KOPT-K1 (cell line): ENCODE measurements around the gene CD300C.
"Not testable (repeated sequence)": the region's sequence is repeated elsewhere in the genome, so short reads cannot be mapped to it uniquely, and the experiment has no call there.

Experiments used
- H3K27ac ChIP-seq: fragments of 200-600 bp; sonication (generic); 2 replicates; pipeline ENCODE4 v1.5.1; 2016; ENCODE audit warnings: antibody characterized with exemption, mild to moderate bottlenecking, low read depth, low read length; ENCODE audit not compliant: poor library complexity, severe bottlenecking
- H3K36me3 ChIP-seq: fragments of 200-600 bp; sonication (generic); 2 replicates; pipeline ENCODE4 v1.5.1; 2017; ENCODE audit warnings: antibody characterized with exemption, mild to moderate bottlenecking, low read length, moderate library complexity; ENCODE audit not compliant: insufficient read depth
- H3K9me3 ChIP-seq: fragments of 200-600 bp; sonication (generic); 2 replicates; pipeline ENCODE4 v1.5.1; 2017; ENCODE audit warnings: antibody characterized with exemption, low read length, mild to moderate bottlenecking; ENCODE audit not compliant: insufficient read depth, poor library complexity, severe bottlenecking

The CD300C gene

DNA sequence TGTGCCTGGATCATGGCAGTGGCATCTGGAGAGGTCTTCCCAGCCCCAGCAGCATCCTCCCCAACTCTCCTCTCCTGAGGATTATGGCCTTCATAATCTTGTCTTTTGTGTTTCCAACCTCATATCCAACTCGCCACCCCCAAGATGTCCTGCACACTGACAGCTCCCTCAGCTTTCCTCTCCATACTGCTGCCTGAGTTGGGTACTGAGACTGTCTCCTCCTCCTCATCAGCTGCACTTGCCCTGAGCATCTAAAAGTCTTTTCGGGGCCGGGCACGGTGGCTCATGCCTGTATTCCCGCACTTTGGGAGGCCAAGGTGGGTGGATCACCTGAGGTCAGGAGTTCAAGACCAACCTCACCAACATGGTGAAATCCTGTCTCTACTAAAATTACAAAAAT is 16.7 kb downstream of the CD300C start:
- H3K9me3 ChIP-seq: no peaks in the 10 kb centered on the region

DNA sequence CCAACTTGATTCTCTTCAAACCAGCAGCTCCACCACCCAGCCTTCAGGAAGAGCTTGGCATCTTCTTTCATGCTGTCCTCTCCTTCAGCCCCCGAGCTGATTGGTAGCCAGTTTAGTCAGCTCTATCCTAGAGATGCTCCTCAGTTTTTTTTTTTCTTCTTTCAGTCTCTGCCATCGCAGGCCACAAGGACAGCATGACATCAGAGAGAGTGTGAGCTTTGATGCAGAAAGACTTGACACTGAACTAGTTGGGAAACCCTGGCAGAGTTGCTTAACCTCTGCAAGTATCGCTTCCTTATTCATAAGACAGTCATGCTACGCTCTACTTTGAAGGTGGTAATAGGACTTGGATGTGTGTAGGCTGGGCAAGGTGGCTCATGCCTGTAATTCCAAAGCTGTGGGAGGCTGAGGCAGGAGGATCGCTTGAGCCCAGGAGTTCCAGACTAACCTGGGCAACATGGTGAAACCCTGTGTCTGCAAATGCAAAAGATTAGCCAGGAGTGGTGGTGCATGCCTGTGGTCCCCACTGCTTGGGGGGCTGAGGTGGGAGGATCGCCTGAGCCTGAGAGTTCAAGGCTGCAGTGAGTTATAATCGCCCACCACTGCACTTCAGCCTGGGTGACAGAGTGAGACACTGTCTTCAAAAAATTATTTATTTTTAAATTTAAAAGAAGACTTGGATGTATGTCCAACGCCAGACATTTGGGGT is 17.3 kb downstream of the CD300C start:
- no peaks in the 10 kb centered on the region for H3K36me3 ChIP-seq
- no peak overlapping the region for H3K27ac ChIP-seq
- no peaks in the 10 kb centered on the region for H3K9me3 ChIP-seq

More for the DNA sequence above, 16.7 kb downstream of the CD300C start:
- H3K36me3 ChIP-seq: no peaks in the 10 kb centered on the region
- H3K27ac ChIP-seq: no peak overlapping the region

DNA sequence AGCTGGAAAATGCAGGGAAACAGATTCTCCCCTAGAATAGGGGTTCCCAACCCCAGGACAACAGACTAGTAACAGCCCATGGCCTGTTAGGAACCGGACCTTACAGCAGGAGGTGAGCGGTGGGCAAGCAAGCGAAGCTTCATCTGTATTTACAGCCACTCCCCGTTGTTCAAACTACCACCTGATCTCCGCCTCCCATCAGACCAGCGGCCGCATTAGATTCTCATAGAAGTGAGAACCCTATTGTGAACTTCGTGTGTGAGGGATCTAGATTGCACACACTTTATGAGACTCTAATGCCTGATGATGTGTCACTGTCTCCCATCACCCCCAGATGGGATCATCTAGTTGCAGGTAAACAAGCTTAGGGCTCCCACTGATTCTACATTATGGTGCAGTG is 18.2 kb downstream of the CD300C start:
- Histone ChIP-seq H3K9me3 (no peaks in the 10 kb centered on the region), H3K27ac (no peak overlapping the region), H3K36me3 (no peaks in the 10 kb centered on the region)

DNA sequence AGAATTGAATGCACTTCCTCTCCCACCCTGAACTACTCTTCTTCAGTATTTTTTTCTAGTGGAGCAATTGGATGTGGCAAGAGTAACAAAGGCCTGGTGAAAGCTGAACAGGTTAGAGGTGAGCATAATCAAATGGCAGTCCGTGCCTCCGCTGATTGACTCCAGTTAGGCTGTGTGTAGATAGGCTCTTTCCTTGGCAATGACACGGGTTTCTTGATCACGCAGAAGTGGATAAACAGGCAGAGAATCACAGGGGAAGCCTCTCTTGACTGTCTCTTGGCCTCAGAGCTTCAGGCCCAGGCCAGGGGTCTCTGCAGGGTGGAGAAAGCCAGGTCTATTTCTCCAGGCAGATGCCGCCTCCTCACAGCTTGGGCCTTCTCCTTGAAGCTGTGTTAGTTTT is 18.8 kb downstream of the CD300C start:
- H3K9me3 ChIP-seq: no peaks in the 10 kb centered on the region
- H3K27ac ChIP-seq: no peak overlapping the region
- H3K36me3 ChIP-seq: no peaks in the 10 kb centered on the region

DNA sequence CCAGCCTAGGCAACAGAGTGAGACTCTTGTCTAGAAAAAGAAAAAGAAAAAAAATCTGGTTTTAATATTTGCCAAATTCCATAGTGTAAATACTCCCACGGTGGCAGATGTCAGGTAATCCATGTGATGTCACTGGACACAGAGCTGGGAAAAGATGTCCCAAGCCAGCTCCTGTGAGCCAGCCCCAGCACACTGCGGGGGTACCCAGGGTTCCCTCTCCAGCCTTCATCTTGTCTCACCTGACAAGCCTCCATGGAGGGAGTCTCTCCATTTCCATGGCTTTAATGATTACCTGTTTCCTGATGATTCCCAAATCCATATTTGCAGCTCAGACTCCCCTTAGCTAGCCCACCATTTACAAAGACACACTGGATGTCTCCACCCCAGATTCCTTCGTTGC is 19.2 kb downstream of the CD300C start:
- Histone ChIP-seq H3K36me3 (no peaks in the 10 kb centered on the region), H3K9me3 (no peaks in the 10 kb centered on the region)

DNA sequence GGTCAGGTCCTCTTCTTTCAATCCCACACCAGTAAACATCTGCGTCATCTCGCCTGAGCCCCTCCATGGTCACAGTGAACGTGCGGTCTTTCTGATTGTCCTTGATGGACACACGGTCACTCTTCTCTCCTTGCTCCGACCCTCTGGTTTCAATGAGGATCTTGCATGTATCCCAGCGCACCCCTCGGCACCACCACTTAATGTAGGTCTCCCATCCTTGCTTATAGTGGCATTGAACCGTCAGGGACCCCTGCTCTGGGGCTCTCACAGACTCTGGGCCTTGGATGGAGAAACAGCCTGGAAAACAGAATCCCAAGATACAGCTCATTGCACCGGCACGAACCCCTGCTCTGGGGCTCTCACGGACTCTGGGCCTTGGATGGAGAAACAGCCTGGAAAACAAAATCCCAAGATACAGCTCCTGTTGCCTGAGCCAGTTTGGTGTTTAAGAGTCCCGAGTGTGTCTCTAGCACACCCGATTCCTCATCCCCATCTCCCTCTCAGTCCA is 20.1 kb downstream of the CD300C start:
- no peaks in the 10 kb centered on the region for H3K9me3 ChIP-seq
- H3K36me3 ChIP-seq: no peaks in the 10 kb centered on the region
- no peak overlapping the region for H3K27ac ChIP-seq

More for the DNA sequence above, 19.2 kb downstream of the CD300C start:
- H3K27ac ChIP-seq: no peak overlapping the region

DNA sequence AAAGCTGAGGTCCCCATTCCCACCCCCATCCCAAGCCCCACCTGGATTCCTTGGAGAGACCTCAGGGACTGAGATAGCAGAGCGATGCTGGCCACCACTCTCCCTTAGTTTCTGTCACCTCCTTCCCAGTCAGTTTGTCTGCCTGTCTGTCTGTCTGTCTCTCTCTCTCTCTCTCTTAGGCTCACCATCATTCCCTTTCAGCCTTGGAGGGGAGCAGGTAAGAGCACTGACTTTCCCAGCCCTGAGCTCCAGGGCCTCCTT is 20.5 kb downstream of the CD300C start:
- H3K36me3 ChIP-seq: no peaks in the 10 kb centered on the region
- H3K27ac ChIP-seq: no peak overlapping the region
- H3K9me3 ChIP-seq: no peaks in the 10 kb centered on the region

DNA sequence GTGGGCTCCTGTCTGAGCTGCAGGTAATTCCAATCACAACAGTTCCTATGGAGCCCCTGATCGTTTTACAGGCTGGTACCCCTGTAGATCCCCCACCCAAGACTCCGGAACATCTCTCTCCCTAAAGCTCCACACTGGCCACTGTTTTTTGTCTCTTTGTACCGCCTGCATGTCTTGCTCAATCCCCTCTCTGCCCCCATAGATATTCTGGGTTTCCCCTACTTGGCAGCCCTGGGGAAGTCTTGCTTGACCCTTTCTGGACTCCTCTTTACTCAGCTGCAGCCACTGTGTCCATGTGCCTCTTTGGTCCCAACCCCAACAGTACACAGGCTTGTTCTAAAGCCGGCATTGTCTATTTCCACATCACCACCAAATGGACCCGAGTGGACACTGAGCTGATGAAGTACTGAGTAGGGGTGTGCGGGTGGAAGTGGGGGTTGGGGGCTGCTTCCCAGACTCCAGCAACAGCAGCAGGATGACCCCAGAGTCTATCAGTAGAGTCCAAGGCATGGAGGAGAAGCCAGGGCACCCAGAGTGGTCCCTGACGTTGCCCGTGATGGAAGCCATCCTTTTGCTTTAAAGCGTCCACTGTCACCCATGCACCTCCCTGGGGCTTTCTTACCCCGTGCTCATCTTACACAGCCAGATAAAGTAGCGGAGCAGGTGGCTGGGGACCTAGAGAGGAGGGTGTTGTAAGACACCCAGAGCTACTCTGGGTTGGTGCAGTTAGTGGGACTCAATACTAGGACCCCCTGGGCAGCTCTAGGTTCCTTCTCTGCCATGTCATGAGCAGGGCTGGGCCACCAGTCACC is 21.1 kb downstream of the CD300C start:
- no peak overlapping the region for H3K27ac ChIP-seq
- H3K36me3 ChIP-seq: no peaks in the 10 kb centered on the region

DNA sequence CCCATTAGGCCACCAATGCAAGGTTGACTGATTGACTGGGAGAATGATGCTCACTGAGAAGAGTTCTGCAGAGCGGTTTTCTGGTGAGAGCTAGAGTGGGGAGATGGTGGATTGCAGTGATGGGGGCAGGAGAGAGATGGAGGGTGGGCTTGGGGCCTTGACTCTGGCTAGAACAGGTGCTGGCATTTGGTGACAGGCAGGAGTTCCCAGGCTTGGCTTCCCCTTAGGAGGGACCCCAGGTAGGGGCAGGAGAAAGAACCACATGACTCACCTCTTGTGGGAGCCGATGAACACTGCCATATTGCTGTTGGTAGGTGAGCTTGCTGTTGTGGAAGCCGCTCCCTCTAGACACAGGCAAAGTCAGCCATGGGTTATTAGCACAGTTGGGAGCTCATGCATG is 22.6 kb downstream of the CD300C start:
- no peaks in the 10 kb centered on the region for H3K36me3 ChIP-seq
- H3K9me3 ChIP-seq: peaks cover 5% of the 10 kb centered on the region
- H3K27ac ChIP-seq: no peak overlapping the region

More for the DNA sequence above, 21.1 kb downstream of the CD300C start:
- H3K9me3 ChIP-seq: no peaks in the 10 kb centered on the region

DNA sequence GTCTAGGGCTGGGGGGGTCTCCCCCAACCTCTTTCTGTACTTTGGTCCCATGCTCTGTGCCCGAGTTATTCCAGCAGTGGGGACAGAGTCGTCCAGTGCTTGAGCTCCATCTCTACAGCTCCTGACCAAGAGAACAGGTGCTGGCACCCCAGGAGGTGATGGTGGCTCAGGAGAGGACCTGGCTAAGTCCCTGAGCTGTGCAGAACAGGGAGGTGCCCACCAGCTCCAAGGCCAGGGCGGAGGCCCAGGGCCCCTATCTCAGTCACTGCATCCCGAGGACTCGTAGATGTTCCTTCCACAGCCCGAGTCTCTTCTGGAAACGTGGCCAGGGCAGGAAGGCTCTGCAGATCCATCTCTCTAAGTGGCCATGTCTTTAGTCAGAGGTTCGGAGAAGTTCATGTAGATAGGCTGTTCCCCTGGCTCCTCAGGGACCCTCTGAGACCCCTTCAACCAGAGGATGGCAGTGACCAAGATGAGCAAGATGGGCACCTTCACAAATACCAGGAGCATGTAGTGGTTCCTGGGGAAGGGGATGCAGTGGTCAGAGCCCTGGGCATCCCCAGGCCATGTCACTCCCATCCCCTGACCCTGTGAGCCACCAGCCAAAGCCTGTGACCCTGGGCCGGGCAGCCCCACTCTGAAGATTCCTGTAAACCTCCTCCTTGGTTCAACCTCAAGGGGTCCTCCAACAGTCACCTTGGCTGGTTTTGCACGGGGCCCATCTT is 23.4 kb downstream of the CD300C start:
- Histone ChIP-seq H3K9me3 (peaks cover 8% of the 10 kb centered on the region), H3K27ac (no peak overlapping the region), H3K36me3 (no peaks in the 10 kb centered on the region)

DNA sequence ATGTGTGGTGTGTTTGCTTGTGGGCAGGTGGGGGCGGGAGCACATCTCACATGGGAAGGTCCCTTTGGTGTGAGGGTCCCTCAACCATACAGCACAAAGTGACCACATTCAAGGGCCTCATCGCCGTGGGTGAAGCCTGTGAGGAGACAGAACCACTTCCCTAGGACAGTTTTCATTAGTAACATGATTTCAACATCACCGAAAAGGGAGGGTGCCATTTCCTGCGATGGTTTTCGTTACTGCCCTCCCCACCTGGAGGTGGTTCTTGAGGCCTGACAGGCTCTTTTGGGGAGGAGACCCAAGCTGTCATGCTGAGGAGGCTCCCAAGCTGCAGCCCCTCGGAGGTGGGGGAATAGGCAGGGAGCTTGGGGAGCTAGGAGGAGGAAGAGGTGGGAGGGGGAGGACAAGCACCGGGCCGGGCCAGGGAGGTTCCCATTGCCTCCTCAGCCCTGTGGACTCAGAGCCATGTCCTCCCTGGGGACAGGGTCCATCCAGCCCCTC is 24.2 kb downstream of the CD300C start:
- Histone ChIP-seq H3K36me3 (no peaks in the 10 kb centered on the region), H3K9me3 (peaks cover 11% of the 10 kb centered on the region), H3K27ac (no peak overlapping the region)

DNA sequence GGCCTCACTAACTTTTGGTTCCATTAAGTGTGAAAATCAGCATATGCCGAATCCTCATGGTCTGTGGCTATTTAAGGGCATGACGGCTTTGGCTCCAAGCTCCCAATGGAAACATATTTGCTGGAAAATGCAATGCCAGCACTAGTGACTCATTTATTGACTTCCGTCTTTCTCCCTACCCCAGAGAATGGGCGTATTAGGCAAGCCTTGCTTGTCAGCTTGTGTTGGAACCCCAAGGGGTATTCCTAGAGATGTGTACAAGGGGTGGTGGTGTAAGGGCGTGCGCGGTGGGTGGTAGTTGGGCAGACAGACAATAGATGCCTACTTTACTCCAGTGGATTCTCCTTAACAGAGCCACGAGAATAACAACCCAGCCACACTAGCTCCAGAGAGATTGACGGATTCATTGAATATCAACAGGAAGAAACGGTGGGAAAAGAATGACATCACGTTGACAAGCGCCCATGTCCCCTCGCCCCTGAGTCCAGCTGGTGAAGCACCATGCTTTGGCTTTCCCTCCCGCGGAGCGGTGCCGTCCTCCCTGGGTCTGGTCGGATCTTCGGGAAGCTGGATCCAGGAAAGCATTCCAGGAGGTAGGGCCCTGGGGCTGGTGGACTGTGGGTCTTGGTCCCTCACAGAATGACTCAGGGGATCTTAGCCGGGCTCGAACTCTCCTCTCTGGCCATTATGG is 25.0 kb downstream of the CD300C start:
- H3K9me3 ChIP-seq: peaks cover 12% of the 10 kb centered on the region
- H3K27ac ChIP-seq: no peak overlapping the region
- H3K36me3 ChIP-seq: no peaks in the 10 kb centered on the region

DNA sequence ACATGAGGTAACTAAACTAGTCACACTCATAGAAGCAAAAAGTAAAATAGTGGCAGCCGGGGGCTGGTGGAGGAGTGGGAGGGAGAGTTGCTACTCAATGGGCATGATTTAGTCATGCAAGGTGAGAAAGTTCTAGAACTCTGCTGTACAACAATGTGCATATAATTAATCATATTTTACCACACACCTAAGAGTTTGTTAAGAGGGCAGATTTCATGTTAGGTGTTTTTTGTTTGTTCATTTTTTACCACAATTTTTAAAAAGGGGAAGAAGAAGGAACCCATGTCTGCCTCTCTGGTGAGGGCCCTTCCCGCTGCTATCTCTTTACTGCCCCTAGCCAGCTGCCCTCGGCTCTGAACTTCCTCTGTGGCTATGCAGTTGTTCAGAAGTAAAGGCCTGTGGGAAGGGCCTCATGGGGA is 25.9 kb downstream of the CD300C start:
- no peaks in the 10 kb centered on the region for H3K36me3 ChIP-seq
- H3K27ac ChIP-seq: no peak overlapping the region
- peaks cover 17% of the 10 kb centered on the region for H3K9me3 ChIP-seq

DNA sequence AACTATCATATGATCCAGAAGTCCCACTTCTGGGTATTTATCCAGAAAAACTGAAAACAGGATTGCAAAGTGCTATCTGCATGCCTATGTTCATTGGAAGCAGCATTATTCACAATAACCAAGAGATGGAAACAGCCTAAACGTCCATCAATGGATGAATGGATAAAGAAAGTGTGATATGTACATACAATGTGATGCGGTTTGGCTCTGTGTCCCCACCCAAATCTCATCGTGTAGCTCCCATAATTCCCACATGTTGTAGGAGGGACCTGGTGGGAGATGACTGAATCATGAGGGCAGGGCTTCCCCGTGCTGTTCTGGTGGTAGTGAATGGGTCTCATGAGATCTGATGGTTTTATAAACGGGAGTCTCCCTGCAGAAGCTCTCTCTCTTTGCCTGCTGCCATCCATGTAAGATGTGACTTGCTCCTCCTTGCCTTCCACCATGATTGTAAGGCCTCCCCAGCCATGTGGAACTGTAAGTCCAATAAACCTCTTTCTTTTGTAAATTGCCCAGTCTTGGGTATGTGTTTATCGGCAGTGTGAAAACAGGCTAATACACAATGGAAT is 27.4 kb downstream of the CD300C start:
- H3K9me3 ChIP-seq: peaks cover 31% of the 10 kb centered on the region
- not testable (repeated sequence) for H3K36me3 ChIP-seq

More for the DNA sequence above, 27.4 kb downstream of the CD300C start:
- H3K27ac ChIP-seq: not testable (repeated sequence)
